Measurements from ENCODE around the gene CHMP2A.
"Not testable (repeated sequence)": the region's sequence is repeated elsewhere in the genome, so short reads cannot be mapped to it uniquely, and the experiment has no call there.

The CHMP2A gene

DNA sequence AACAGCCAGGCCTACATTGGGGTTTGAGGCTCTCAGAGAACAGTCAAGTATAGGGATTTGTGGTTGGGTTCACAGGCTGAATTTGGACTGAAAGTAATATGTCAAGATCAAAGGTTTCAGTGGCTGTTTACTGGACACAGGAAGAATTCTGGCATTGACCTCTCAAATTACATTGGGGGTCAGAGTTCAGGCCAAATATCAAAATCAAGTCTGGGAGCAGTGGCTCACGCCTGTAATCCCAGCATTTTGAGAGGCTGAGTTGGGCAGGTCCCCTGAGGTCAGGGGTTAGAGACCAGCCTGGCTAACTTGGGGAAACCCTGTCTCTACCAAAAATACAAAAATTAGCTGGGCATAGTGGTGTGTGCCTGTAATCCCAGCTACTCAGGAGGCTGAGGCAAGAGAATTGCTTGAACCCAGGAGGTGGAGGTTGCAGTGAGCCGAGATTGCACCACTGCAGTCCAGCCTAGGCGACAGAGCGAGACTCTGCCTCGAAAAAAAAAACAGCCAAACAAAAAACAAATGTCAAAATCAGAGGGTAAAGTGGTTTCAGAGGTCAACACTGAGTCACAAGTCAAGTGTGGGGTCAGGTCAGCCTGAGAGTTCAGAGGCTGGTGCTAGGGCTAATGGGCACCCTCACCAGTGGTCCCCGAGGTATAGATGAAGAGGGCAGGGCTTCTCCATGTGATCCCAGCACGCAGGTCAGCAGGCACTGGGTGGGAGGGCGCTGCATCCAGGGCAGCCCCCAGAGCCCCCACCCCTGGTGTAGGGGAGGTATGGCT, 44.6 kb downstream of the CHMP2A start:
- no peak for FAIRE-seq

DNA sequence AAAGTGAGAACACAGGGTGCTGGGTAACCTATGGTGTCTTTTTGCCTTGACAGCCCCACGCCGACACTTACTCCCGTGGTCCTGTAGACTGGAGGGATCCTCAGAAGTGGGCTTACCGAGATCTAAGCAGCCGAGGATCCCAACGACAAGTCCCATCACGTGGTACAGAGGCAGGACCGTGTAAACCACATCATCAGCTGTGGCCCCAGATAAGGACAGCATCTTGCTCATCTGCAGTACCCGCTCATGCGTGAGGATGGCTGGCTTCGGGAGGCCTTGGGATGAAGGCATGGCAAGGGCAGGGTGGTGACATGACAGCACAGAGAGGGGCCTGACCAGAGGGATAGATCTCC, 45.2 kb downstream of the CHMP2A start:
- FAIRE-seq: no peak

DNA sequence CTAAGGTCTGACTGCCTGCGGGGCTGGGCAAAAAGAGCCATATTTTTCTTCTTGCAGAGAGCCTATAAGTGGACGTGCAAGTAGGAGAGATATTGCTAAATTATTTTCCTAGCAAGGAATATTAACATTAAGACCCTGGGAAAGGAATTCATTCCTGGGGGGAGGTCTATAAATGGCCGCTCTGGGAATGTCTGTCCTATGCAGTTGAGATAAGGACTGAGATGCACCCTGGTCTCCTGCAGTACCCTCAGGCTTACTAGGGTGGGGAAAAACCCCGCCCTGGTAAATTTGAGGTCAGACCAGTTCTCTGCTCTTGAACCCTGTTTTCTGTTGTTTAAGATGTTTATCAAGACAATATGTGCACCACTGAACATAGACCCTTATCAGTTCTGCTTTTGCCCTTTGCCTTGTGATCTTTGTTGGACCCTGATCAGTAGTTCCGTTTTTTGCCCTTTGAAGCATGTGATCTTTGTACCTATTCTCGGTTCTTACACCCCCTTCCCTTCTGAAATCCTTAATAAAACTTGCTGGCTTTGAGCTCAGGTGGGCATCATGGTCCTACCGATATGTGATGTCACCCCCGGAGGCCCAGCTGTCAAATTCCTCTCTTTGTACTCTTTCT, 47.2 kb downstream of the CHMP2A start:
- FAIRE-seq: not testable (repeated sequence)
